Activated CD4-positive, alpha-beta T cell treated with anti-CD3 and anti-CD28 coated beads, Interleukin-2, amount 50 U/mL, for 1 hour (primary cell): ENCODE results near the gene DBN1.

Experiments used
- DNase-seq: peaks from one replicate; pipeline ENCODE4 v3.0.0-alpha.2; 2020

DBN1 gene

GRCh38 chr5:177504086-177505056, 30.9 kb upstream of the DBN1 start:
- DNase-seq, result no peak

- no peak for DNase-seq
Observed at GRCh38 chr5:177503351-177504085, 30.1 kb upstream of the DBN1 start.

DNA sequence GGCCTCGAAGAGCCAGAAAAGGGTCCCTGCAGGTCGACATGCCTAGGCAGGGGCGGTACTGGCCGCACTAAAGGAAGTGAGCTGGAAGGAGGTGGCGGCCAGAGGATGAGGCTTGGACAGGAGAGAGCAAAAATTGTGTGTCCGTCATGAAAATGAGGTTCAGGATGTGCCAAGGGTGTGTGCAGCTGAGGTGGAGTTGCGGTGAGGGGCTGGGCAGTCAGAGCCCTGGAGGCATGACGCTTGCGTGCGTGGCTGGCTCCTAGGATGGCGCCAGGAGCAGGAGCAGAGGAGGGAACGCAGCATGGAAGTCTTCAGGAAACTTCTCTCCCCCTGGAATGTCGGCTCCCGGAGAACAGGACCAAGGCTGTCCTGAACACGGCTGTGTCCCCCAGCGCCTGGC, 29.5 kb upstream of the DBN1 start:
- no peak for DNase-seq

DNA sequence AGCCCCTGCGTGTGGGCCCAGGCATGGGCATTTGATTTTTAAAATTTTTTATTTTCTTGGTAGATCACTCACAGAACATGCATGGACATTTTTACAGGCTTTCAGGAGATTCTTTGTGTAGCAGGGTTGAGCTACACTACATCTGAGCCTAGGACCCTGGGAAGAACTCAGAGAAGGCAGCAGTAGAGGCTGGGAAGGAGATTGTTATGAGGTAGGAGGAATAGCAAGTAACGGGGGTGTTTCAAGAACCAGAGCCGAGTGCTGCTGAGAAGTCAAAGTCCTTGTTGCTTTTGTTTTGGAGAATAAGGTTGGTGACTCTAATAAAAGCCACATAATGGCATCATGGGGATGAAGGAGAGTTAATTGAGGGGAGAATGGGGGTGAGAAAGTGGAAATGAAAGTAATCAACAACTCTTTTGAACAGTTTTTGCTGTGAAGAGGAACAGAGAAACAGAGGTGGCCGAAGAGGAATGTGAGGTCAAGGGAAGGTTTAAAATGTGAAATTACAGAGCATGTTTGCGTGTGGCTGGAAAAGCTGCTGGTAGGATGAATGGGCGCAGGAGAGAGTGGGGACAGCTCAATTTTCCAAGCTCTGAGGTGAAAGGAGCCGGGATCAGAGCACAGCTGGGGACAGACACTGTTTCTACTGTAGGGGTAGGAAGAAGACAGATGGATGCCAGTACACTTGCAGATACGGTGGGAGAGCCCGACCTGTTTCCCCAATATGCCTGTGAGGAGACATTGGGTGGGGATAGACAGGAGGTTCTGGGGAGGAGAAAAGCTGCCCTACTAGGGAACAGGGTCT, 28.6 kb upstream of the DBN1 start:
- DNase-seq, result no peak

DNA sequence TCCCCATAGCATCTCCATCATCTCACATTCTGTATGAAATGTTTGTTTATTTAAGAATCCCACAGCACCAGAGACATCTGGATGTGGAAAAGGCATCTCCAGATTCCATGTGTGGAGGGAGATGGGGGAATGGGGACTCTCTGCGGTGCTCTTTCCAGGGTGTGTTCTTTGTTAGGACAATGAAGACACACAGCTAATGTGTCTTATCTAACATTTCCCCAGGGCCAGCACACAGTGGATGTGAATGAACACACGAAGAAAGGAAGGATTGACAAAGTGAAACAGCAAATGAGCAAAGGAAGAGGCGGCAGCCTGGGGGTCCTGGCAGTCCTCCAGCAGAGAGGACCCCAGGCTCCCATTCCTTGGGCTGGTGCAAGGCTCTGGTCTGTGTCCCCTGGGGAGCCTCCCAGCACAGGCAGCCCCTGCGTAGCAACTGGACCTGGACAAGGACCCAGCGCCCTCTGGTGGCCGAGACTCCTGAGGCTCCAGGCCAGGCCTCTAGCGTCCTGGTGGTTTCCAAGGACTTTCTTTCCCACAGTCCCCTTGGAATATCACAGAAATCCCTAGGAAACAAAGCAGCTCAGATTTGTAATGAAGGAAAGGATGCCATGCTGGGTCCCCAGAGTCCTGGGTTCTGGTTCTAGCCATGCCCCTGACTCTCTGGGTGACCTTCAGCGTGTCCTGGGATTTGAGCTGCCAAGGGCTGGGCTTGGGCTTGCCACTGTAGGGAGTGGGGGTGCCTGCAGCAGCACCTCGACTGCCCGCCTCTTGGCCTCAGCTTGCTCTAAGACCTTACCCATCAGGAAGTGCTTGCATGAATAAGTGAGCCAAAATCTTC, 27.5 kb upstream of the DBN1 start:
- peak; percentile 87 for DNase-seq

- no peak for DNase-seq
Observed at GRCh38 chr5:177499842-177500241, 26.4 kb upstream of the DBN1 start.

- DNase-seq, result no peak
Observed at GRCh38 chr5:177498013-177498787, 24.8 kb upstream of the DBN1 start.

- peak; percentile 92 for DNase-seq
Observed at GRCh38 chr5:177497292-177498012, 24.0 kb upstream of the DBN1 start, which contains the start of gene PDLIM7. Gene PDLIM7 (minus strand): TSS chr5:177497604. CDS start chr5:177496512, 1,092 bp downstream.

- DNase-seq, result no peak
Observed at GRCh38 chr5:177496727-177497291, 23.4 kb upstream of the DBN1 start.

DNA sequence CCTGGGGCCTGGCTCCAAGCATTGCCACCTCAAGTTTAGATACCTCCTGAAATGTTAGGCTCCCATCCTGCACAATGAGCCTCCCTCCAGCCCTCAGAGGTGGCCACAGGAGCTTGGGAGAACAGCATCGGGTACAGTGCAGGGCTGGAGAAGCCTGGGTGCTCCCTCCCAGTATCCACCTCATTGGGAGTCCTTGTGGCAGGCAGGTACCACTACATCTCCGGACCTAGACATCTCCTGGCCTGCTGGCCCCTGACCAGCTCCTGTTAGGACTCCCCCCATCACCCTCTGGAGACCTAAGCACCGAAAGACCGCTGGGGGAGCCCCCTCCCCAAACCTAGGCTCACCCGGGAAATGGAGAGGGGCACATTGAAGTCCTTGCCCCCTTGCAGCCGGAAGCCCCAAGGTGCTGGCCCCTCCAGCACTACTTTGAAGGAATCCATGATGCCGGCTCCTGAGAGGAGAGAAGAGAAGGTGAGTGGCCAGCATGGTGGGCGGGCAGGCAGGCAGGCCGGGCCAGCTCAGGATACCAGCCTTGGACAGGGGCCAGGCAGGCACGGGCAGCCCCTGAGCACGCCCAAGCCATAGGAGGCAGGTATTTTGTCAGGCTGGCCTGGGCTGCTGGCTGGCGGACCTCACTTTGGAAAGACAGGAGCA, 22.8 kb upstream of the DBN1 start:
- DNase-seq, result no peak

DNA sequence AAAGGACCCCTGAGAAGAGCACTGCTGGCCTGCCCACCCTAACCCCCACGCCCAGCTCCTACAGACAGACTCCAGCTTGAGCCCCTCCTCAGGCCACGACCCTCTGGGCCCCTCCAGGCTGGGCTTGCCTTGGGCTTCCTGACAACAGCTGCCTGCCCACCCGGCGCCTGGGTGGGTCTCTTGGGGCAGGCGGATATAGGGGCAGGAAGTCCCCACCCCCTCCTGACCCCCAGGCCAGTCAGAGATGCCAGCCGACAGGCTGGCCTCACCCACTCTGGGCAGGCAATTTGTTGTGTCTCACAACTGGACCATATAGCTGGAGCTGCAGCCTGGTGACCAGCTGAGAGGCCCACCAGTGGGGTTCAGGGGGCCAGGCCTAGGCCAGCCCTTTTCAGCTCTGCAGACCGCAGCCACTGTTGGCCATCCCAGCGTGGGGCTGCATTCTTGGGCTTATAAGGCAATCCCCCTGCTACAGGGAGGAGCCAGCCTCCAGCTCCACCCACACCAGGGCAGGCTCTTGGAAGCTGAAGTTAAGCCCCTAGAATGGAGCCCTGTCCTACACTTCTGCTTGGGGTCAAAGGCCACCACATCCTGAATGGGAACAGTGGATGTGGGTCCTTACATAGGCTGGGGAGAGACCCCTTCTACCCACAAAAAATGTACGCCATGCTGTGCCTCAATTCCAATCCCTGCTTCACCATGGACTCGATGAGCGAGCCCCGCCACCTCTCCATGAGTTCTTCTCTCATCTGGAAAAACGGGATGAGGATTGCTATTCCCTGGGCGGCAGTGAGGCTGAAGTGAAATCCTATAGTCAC, 22.0 kb upstream of the DBN1 start:
- no peak for DNase-seq

- DNase-seq, result no peak
Observed at GRCh38 chr5:177494346-177495195, 21.1 kb upstream of the DBN1 start.

GRCh38 chr5:177493795-177494345, 20.4 kb upstream of the DBN1 start:
- DNase-seq, result no peak

- DNase-seq, result no peak
Observed at GRCh38 chr5:177492841-177493240, 19.4 kb upstream of the DBN1 start.

- DNase-seq, result no peak
Observed at GRCh38 chr5:177491983-177492746, 18.7 kb upstream of the DBN1 start.

- DNase-seq, result no peak
Observed at GRCh38 chr5:177491429-177491945, 18.1 kb upstream of the DBN1 start.
